ENCODE measurements around the gene DUSP22.

The DUSP22 gene

GRCh38 chr6:330948-331347 lies 38.7 kb downstream of the DUSP22 start:
- DNase-seq (ENCODE audit: low read depth, low spot score), result no peak
- H3K4me3 ChIP-seq (ENCODE audit: low read length), result no peak overlapping the region

DNA sequence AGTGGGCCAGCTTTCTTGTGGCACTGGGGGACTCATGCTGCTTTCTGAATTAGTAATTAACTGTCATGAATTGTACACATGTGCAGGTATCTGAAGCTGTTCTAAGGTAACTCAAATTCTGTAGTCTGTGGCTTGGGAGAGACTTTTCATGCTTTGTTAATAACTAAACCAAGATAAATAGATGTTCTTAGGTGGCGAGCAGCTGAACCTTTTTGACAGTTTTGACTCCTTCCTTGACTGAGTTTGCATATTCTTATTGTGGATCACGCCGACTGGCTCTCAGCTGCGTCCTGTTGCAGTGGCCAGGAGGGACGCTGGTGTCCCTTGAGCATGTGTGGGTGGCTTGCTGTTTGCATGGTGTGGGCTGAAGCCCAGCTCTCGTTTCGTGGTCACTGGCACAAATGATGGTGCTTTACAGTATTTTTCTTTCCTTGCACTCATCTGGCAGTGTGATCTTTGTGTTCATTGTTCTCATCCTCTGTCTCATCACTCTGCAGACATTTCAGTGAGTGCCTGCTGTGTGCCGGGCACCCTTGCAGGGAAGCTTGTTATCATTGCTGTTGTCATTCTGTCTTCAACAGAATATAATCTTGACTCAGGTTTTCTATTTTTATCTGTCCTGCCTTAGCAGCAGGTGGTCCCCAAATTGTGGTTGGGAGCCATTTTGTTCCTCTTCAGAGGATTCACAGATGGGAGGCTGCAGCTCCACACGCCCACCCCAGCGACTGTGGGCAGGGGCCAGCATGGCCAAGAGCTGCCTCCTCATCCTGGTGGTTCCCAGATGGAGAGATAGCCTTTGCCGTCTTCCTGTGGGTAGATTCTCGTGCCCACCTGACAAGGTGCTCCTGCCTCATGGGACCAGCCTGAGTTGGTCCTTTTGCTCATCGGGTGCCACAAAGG lies 39.6 kb downstream of the DUSP22 start:
- H3K4me3 ChIP-seq (ENCODE audit: low read length), result no peak overlapping the region
- DNase-seq (ENCODE audit: low read depth, low spot score), result no peak

GRCh38 chr6:332671-333070 lies 40.4 kb downstream of the DUSP22 start:
- H3K4me3 ChIP-seq (ENCODE audit: low read length), result no peak overlapping the region
- DNase-seq (ENCODE audit: low read depth, low spot score), result no peak

DNA sequence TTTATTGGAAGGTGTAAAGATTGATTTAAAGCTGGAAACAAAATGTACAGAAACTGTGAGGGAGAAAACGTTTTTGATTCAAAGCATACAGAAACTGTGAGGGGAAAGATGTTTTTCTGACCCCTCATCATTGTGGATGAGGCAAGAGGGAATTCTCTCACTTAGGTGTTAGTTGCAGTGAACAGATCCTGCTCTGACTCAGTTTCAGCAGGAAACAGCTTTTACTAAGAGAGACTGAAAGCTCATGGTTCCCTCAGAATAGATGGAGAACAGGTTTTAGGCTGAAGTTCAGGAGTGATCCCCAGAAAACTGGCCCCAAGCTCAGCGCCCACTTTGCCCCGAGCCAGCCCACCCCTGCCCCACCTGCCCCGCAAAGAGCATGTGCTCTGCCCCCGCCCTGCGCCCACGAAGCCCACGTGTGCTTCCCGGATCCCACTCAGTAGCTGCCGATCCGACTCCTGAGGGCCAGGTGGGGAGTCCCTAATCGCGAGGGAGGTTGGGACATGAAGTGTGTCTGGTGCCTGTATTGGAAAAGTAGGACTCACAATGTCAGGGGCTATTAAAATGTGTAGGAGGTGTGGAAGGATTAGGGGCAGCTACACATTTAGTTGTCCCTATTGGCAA lies 41.2 kb downstream of the DUSP22 start:
- H3K4me3 ChIP-seq (ENCODE audit: low read length), result no peak overlapping the region
- DNase-seq (ENCODE audit: low read depth, low spot score), result no peak

- no peak overlapping the region for H3K4me3 ChIP-seq (ENCODE audit: low read length)
- no peak for DNase-seq (ENCODE audit: low read depth, low spot score)
Measured at GRCh38 chr6:334536-335510, 42.5 kb downstream of the DUSP22 start.

- DNase-seq (ENCODE audit: low read depth, low spot score), result no peak
Measured at GRCh38 chr6:335572-335971, 43.3 kb downstream of the DUSP22 start.

DNA sequence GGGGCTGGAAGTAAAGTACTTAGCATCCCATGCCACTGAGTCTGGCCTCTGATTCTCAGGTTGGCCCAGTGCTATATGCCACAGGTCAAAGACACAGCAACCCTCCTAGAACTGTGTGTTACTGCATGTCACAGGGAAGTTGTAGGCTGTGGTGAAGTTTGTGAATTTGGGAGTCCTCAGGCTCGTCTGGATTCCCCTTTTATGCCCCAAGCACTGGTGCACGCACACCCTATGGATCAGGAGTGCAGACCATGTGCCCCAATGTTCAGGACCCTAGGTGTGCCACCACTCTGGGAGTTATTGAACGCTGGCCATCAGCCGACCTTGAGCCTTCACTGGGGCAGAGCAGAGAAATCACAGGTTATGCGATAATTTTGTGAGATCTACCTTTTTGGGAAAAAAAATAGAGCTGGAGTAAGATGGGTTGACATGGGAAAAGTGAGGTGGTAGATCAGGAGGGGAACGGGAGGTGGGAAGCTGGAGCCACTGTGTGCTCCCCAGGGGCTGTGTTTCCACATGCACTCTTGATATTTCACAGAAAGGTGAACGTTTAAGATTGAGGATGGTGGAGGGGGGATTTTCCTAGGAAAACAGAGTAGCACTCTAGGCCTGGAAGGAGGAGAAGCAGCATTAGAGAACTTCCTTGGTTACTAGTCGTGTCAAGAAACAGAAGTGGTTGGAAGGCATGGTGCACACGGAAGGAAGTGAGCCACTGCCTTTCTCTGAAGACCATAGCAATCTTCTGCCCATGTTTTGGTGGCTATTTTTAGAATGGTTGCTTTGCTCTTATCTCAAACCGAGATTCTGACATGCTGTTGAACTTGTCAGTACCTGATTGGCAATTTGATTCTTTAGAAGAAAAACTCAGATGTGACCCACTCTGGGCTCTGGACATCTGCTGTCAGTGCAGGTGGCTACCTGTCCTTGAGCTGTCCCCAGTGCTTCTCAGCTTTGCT lies 44.1 kb downstream of the DUSP22 start:
- DNase-seq (ENCODE audit: low read depth, low spot score), result no peak

More at GRCh38 chr6:335572-335971, 43.3 kb downstream of the DUSP22 start:
- no peak overlapping the region for H3K4me3 ChIP-seq (ENCODE audit: low read length)

GRCh38 chr6:337805-338368 lies 45.6 kb downstream of the DUSP22 start:
- DNase-seq (ENCODE audit: low read depth, low spot score), result no peak
- H3K4me3 ChIP-seq (ENCODE audit: low read length), result no peak overlapping the region

More for the DNA sequence above, 44.1 kb downstream of the DUSP22 start:
- H3K4me3 ChIP-seq (ENCODE audit: low read length), result no peak overlapping the region

GRCh38 chr6:338815-339262 lies 46.6 kb downstream of the DUSP22 start:
- no peak overlapping the region for H3K4me3 ChIP-seq (ENCODE audit: low read length)
- DNase-seq (ENCODE audit: low read depth, low spot score), result no peak

- DNase-seq (ENCODE audit: low read depth, low spot score), result peak; percentile 70
- H3K4me3 ChIP-seq (ENCODE audit: low read length), result no peak overlapping the region
Measured at GRCh38 chr6:339480-339879, 47.2 kb downstream of the DUSP22 start.

- no peak overlapping the region for H3K4me3 ChIP-seq (ENCODE audit: low read length)
Measured at GRCh38 chr6:340186-340955, 48.1 kb downstream of the DUSP22 start.

DNA sequence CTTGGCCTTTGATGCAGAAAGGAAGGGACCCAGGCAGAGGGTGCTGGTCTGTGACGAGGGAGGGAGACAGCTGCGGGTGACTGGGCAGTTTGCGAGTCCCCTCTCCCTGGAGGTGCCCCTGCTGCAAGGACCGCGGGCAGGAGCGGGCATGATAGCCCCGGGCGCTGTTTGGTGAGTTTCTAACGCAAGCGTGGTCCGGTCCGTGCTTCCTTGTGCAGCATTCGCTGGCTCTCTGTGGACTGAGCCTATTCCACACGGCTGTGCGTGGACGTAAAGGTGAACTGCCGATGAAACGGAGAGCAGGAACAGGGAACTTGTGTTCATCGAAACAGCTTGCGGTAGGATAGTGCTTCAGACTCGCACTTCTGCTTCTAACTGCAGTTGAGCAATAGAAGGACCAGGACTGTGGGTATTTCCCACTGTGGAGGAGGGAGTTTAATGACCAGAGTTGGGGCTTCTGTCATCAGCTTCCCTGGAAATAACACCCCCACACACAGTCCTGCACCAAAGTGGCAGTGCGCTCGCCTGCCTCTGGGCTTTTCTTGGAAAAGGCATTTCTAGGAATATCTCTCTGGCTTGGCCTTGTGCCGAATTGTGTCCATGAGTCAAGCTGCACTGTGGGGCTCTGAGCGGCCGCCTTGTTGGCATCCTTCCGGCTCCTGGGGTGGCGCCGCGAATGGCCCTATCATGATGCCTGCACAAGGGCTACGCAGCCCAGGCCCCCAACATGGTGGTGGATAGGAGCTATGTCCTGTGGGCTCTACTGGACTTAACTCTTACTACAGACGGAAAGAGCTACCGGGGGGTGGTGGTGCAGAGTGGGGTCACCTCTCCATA lies 48.9 kb downstream of the DUSP22 start:
- no peak overlapping the region for H3K4me3 ChIP-seq (ENCODE audit: low read length)
- DNase-seq (ENCODE audit: low read depth, low spot score), result no peak

More at GRCh38 chr6:340186-340955, 48.1 kb downstream of the DUSP22 start:
- DNase-seq (ENCODE audit: low read depth, low spot score), result no peak

DNA sequence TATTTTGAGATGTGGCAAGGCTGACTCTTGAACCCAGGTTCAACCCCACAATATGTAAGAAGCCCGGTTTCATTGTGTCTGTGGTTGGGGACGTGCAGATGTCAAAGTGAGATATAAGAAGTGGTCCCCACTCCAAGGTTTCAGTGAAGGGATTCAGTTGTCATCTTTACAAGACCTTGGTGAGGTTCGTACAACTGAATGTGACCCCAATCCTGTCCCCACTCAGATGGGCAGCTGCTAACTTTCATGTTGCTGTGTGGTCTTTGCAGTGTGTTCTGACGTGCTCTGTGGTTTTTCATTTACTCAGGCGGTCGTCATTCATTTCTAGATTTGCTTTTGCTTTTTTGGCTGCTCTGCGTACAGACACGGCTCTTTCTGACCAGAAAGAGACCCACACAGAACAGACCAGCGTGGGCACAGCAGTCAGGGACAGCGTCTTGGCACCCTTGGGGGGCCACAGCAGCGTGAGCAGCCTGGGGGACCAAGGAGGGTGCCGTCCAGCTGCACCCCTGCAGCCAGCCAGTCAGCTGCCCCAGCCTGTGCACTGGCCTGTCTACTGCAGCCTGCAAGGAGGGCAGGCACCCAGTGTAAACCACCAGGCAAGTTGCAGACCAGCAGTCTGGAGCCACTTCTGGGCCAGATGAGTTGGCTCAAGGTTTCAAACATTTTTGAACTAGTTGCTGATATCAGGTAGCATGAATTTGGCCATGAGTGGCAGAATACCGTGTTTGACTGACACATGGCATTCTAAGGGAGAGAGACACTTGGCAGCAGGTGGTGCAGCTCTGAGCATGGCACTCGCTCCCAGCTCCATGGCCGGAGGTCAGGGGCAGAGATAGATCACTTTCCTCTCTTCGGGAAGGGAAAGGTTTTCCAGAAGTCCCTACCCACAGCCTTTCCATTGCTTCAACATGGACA lies 49.9 kb downstream of the DUSP22 start:
- no peak for DNase-seq (ENCODE audit: low read depth, low spot score)
- H3K4me3 ChIP-seq (ENCODE audit: low read length), result no peak overlapping the region

DNA sequence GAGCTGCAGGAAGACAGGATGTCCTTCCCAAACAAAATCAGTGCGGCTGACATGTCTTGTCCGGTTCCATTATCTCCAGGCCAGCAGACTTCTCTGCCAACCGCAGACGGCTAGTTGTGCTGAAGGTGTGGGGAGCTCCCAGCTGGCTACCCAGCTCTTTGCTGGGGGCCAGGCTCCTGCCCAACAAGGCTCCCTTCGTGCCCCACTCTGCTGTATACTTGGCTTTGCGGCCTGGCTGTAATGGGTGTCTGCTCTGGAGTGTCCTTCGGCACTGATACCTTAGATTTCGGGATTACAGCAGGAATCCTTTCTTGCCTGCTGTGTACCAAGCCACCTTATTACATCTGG lies 50.5 kb downstream of the DUSP22 start:
- no peak overlapping the region for H3K4me3 ChIP-seq (ENCODE audit: low read length)
- no peak for DNase-seq (ENCODE audit: low read depth, low spot score)

DNA sequence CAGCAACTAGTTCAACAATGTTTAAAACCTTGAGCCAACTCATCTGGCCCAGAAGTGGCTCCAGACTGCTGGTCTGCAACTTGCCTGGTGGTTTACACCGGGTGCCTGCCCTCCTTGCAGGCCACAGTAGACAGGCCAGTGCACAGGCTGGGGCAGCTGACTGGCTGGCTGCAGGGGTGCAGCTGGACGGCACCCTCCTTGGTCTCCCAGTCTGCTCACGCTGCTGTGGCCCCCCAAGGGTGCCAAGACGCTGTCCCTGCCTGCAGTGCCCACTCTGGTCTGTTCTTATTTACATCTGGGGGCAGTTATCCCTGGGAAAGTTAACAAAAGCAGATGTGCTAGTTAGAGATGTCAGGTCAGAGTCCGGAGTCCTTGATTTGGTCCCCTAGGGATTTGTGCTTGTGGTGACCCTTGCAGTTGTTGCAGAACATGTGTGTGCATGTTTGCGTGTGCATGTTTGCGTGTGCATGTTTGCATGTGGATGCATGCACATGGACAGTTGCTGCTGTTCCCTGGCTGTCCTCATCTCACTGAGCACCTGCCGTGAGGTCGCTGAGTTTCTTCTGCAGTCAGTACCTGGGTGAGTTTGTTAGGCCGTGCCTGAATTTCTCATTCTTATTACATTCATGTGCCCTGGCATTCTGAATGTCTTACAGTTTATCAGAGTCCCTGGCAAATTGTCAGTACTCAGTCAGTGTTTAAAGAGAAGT lies 51.1 kb downstream of the DUSP22 start:
- no peak for DNase-seq (ENCODE audit: low read depth, low spot score)
- H3K4me3 ChIP-seq (ENCODE audit: low read length), result no peak overlapping the region

Measured in Jurkat, Clone E6-1 (cell line).